HEK293 (cell line): ENCODE data around the gene SZT2.
A peak's percentile ranks its signal among the peaks of the same experiment; 100 is the strongest.

ENCODE experiments used
- CTCF ChIA-PET: fragments of 350-600 bp; formaldehyde crosslinking; extraction: SDS; loops from one replicate; lab custom pipeline; 2021; ENCODE audit warnings: antibody characterized with exemption; lab: Yijun Ruan, JAX
- POLR2A ChIA-PET: fragments of 300-600 bp; formaldehyde crosslinking; extraction: SDS; loops from one replicate; lab custom pipeline; 2020; ENCODE audit warnings: antibody characterized with exemption, inconsistent platforms; lab: Yijun Ruan, JAX
- H3K27ac ChIP-seq: fragments of 200-500 bp; sonication (Bioruptor generic); 2 replicates; pipeline ENCODE4 v1.5.1; 2014; ENCODE audit warnings: low read depth, low read length, control low read depth, inconsistent platforms; ENCODE audit errors: extremely low read depth
- H3K36me3 ChIP-seq, 2 experiments: fragments of 200-500 bp in 1 of 2; sonication (Bioruptor generic) in 1 of 2; 1 replicate in 1 of 2; 2 replicates in 1 of 2; pipeline ENCODE4 v1.5.1; 2014 to 2017; ENCODE audit warnings: inconsistent platforms in 2 of 2, low read length in 2 of 2; ENCODE audit not compliant: control insufficient read depth in 2 of 2, insufficient read depth in 1 of 2
- H3K4me1 ChIP-seq: fragments of 200-500 bp; sonication (Bioruptor generic); 2 replicates; pipeline ENCODE4 v1.5.1; 2014; ENCODE audit warnings: mild to moderate bottlenecking, low read length, inconsistent platforms; ENCODE audit not compliant: control insufficient read depth, insufficient read depth
- H3K4me3 ChIP-seq: 2 replicates; pipeline ENCODE4 v1.5.1; 2011; ENCODE audit warnings: low read depth, mild to moderate bottlenecking, control low read depth, low read length, moderate library complexity
- H3K9me3 ChIP-seq: fragments of 200-500 bp; sonication (Bioruptor generic); 2 replicates; pipeline ENCODE4 v1.5.1; 2014; ENCODE audit warnings: low read depth, low read length, inconsistent platforms; ENCODE audit not compliant: control insufficient read depth, insufficient read depth
- GLI4 ChIP-seq: fragments of 450-650 bp; formaldehyde crosslinking; IDR thresholded peaks from 2 replicates; pipeline ENCODE4 v1.5.1; 2016; ENCODE audit warnings: missing biosample characterization, missing genetic modification characterization
- SALL2 ChIP-seq: fragments of 450-650 bp; formaldehyde crosslinking; IDR thresholded peaks from 2 replicates; pipeline ENCODE4 v1.5.0; 2017; ENCODE audit warnings: missing biosample characterization, mild to moderate bottlenecking, missing genetic modification characterization, borderline replicate concordance
- SP7 ChIP-seq: fragments of 450-650 bp; formaldehyde crosslinking; IDR thresholded peaks from 2 replicates; pipeline ENCODE4 v1.5.1; 2016; ENCODE audit warnings: missing biosample characterization, missing genetic modification characterization
- TRIM28 ChIP-seq: IDR thresholded peaks from 2 replicates; pipeline ENCODE4 v1.6.1; 2011; ENCODE audit warnings: low read length, control low read depth, borderline replicate concordance
- ZBTB1 ChIP-seq: fragments of 450-650 bp; formaldehyde crosslinking; IDR thresholded peaks from 2 replicates; pipeline ENCODE4 v1.5.1; 2016; ENCODE audit warnings: missing biosample characterization, missing genetic modification characterization
- ZBTB8A ChIP-seq: fragments of 450-650 bp; formaldehyde crosslinking; IDR thresholded peaks from 2 replicates; pipeline ENCODE4 v1.5.1; 2016; ENCODE audit warnings: missing biosample characterization, missing genetic modification characterization
- ZNF138 ChIP-seq: fragments of 450-650 bp; formaldehyde crosslinking; IDR thresholded peaks from 2 replicates; pipeline ENCODE4 v1.5.1; 2016; ENCODE audit warnings: missing biosample characterization, missing genetic modification characterization, borderline replicate concordance
- ZNF155 ChIP-seq: fragments of 450-650 bp; formaldehyde crosslinking; IDR thresholded peaks from 2 replicates; pipeline ENCODE4 v1.5.1; 2016; ENCODE audit warnings: missing biosample characterization, missing genetic modification characterization
- ZNF23 ChIP-seq: fragments of 450-650 bp; formaldehyde crosslinking; IDR thresholded peaks from 2 replicates; pipeline ENCODE4 v1.5.1; 2016; ENCODE audit warnings: missing biosample characterization, missing genetic modification characterization, borderline replicate concordance
- ZNF248 ChIP-seq: fragments of 450-650 bp; formaldehyde crosslinking; IDR thresholded peaks from 2 replicates; pipeline ENCODE4 v1.5.1; 2017; ENCODE audit warnings: missing biosample characterization, missing genetic modification characterization
- ZNF266 ChIP-seq: fragments of 450-650 bp; formaldehyde crosslinking; IDR thresholded peaks from 2 replicates; pipeline ENCODE4 v1.5.1; 2016; ENCODE audit warnings: missing biosample characterization, missing genetic modification characterization, low read depth
- ZNF529 ChIP-seq: fragments of 450-650 bp; formaldehyde crosslinking; IDR thresholded peaks from 2 replicates; pipeline ENCODE4 v1.5.1; 2017; ENCODE audit warnings: missing genetic modification characterization, missing biosample characterization; ENCODE audit not compliant: insufficient replicate concordance
- ZNF660 ChIP-seq: fragments of 450-650 bp; IDR thresholded peaks from 2 replicates; pipeline ENCODE4 v1.5.1; 2018; ENCODE audit warnings: missing biosample characterization, mild to moderate bottlenecking, missing genetic modification characterization
- ZNF837 ChIP-seq: fragments of 450-650 bp; formaldehyde crosslinking; IDR thresholded peaks from 2 replicates; pipeline ENCODE4 v1.5.1; 2016; ENCODE audit warnings: missing biosample characterization, missing genetic modification characterization
- ZXDB ChIP-seq: fragments of 450-650 bp; formaldehyde crosslinking; IDR thresholded peaks from 2 replicates; pipeline ENCODE4 v1.5.1; 2016; ENCODE audit warnings: missing biosample characterization, missing genetic modification characterization
- TF ChIP-seq, protein P1 (sequence below): fragments of 450-650 bp; formaldehyde crosslinking; optimal IDR thresholded peaks from 2 replicates; pipeline ENCODE3; 2016; ENCODE audit warnings: missing biosample characterization, mild to moderate bottlenecking, missing genetic modification characterization
- TF ChIP-seq, protein P2 (sequence below): fragments of 450-650 bp; formaldehyde crosslinking; IDR thresholded peaks from 2 replicates; pipeline ENCODE4 v1.5.1; 2016; ENCODE audit warnings: missing biosample characterization, missing genetic modification characterization
- TF ChIP-seq, protein P3 (sequence below): fragments of 450-650 bp; formaldehyde crosslinking; IDR thresholded peaks from 2 replicates; pipeline ENCODE4 v1.5.1; 2016; ENCODE audit warnings: missing biosample characterization, missing genetic modification characterization
- TF ChIP-seq, protein P4 (sequence below): fragments of 450-650 bp; formaldehyde crosslinking; IDR thresholded peaks from 2 replicates; pipeline ENCODE4 v1.5.1; 2016; ENCODE audit warnings: missing biosample characterization, missing genetic modification characterization
- TF ChIP-seq, protein P5 (sequence below): fragments of 450-650 bp; formaldehyde crosslinking; IDR thresholded peaks from 2 replicates; pipeline ENCODE4 v1.5.1; 2016; ENCODE audit warnings: missing biosample characterization, missing genetic modification characterization

SZT2 gene

DNA sequence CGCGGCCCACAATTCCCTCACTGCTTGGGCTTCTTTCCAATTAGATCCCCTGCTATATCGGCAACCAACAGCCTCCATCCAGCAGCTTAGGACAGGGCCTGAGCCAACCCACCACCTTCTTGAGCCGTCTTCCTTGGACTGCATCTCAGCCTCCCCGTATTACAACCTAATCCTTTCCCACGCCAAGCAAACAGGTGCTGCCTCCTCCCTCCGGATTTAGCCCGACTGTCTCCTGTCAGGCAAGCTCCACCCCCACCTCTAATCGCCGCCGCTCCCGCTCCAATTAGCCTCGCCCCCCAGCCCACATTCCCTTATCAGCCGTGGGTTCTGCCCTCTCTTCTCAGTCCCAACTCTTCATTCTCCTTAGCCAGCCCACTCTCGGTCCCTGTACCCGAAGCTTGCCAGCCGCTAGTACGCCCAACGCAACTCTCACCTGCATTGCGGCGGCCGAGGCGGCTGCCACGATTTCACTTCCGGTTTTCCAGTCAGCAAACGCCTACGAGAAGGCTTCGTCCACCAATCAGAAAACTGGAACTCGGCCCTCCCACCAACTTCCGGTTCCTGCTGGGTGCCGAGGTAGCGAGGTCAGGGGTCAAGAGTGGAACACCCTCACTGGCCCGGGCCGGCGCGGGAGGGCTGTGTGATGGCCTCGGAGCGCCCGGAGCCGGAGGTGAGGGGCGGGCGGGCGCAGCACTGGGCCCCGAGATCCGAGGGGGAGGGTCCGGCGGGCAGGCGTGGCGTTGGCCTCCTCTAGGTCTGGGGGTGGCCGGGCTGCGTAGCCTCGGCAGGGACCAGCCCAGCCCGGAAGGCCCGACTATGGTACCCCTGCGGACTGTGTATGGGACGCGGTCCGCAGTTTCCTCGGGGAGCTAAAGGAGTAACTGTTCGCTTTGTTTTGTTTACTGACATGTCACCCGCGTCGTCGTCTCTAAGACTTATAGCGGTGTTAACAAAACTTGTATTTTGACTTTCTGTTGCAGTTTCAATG, at the start of gene SZT2, which contains the start of gene MED8 (continued):
- TF ChIP-seq ZNF660 (no peak), GLI4 (tag by site-specific recombination) (no peak), TRIM28 (no peak), SP7 (tag by site-specific recombination) (peak; percentile 67)
- TF ChIP-seq, protein P1, sequence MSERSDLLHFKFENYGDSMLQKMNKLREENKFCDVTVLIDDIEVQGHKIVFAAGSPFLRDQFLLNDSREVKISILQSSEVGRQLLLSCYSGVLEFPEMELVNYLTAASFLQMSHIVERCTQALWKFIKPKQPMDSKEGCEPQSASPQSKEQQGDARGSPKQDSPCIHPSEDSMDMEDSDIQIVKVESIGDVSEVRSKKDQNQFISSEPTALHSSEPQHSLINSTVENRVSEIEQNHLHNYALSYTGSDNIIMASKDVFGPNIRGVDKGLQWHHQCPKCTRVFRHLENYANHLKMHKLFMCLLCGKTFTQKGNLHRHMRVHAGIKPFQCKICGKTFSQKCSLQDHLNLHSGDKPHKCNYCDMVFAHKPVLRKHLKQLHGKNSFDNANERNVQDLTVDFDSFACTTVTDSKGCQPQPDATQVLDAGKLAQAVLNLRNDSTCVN (tag by site-specific recombination) = peak; percentile 41

DNA sequence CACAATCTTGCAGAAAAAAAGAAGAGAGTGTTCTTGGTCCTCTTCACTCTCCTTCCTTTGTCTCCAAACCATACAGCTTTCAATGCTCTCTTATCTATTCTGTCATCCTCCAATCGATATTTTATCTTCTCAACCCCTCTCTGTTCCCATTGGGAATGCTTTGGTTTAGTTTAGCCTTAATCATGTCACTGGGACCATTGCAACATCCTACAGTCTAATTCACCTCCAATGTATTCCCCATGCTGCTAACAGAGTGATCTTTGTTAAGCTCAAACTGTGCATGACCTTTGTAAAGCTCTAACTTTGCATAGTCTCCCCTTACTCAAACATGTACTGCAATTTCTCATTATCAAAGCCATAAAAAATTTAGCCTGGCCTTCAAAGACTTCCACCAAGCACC, 49.1 kb upstream of the SZT2 start:
- Histone ChIP-seq H3K36me3 (no peaks in the 10 kb centered on the region), H3K4me3 (no peak overlapping the region), H3K4me1 (no peaks in the 10 kb centered on the region), H3K9me3 (no peaks in the 10 kb centered on the region), H3K27ac (no peak overlapping the region)
- POLR2A ChIA-PET = interaction anchor here (1.3 to 2.8 kb wide), 2 partner anchors 8 to 10 kb away, joined by 4 to 11 read pairs; no protein-coding TSS in a partner anchor
- CTCF ChIA-PET = interaction anchor here (0.9 kb wide), 1 partner anchor 18 kb away, joined by 3 read pairs; the partner anchor contains the start of gene CDC20
- TF ChIP-seq ZNF138 (tag by site-specific recombination) (no peak), ZNF155 (no peak), ZNF837 (tag by site-specific recombination) (no peak), ZNF23 (tag by site-specific recombination) (no peak), ZBTB8A (tag by site-specific recombination) (no peak), ZNF529 (tag by site-specific recombination) (no peak), ZNF248 (tag by site-specific recombination) (no peak)
- TF ChIP-seq, protein P2, sequence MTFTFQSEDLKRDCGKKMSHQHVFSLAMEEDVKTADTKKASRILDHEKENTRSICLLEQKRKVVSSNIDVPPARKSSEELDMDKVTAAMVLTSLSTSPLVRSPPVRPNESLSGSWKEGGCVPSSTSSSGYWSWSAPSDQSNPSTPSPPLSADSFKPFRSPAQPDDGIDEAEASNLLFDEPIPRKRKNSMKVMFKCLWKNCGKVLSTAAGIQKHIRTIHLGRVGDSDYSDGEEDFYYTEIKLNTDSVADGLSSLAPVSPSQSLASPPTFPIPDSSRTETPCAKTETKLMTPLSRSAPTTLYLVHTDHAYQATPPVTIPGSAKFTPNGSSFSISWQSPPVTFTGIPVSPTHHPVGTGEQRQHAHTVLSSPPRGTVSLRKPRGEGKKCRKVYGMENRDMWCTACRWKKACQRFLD (tag by site-specific recombination) = no peak
- TF ChIP-seq, protein P3, sequence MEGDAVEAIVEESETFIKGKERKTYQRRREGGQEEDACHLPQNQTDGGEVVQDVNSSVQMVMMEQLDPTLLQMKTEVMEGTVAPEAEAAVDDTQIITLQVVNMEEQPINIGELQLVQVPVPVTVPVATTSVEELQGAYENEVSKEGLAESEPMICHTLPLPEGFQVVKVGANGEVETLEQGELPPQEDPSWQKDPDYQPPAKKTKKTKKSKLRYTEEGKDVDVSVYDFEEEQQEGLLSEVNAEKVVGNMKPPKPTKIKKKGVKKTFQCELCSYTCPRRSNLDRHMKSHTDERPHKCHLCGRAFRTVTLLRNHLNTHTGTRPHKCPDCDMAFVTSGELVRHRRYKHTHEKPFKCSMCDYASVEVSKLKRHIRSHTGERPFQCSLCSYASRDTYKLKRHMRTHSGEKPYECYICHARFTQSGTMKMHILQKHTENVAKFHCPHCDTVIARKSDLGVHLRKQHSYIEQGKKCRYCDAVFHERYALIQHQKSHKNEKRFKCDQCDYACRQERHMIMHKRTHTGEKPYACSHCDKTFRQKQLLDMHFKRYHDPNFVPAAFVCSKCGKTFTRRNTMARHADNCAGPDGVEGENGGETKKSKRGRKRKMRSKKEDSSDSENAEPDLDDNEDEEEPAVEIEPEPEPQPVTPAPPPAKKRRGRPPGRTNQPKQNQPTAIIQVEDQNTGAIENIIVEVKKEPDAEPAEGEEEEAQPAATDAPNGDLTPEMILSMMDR = no peak

DNA sequence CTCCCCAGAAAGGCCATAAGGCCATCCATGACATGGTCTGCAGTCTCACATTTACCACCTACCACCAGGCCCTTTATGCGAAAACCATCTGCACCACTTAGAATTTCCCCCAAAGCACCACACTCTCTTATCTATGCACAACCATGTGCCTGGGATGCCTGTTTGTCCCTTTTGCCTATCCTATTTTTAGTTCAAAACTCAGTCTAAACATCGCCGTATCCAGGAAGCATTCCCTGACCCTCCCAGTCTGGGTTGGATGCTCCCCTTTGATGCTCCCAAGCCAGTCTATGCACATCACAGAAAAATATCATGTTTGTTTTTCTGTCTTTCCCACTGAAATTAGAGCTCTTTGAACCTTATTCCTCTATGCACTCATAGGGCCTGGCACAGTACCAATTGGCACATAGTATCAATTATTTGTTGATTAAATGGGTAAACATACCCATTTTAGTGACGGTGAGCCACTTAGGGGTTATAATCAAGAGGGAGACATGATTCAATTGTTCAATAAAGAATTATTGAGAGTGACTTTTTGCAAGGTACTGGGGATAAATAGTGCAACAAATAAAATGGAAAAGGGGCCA, 45.3 kb upstream of the SZT2 start:
- Histone ChIP-seq H3K4me1 (no peaks in the 10 kb centered on the region), H3K36me3 (no peaks in the 10 kb centered on the region), H3K9me3 (no peaks in the 10 kb centered on the region), H3K27ac (no peak overlapping the region), H3K4me3 (no peak overlapping the region)
- ChIA-PET CTCF (interaction anchor here (0.7 kb wide), 1 partner anchor 15 kb away, joined by 3 read pairs; no protein-coding TSS in a partner anchor), POLR2A (no interaction called here)
- TF ChIP-seq ZBTB1 (tag by site-specific recombination) = no peak
- TF ChIP-seq, protein P1 (tag by site-specific recombination) = no peak
- TF ChIP-seq ZXDB (tag by site-specific recombination) = no peak
- TF ChIP-seq, protein P4, sequence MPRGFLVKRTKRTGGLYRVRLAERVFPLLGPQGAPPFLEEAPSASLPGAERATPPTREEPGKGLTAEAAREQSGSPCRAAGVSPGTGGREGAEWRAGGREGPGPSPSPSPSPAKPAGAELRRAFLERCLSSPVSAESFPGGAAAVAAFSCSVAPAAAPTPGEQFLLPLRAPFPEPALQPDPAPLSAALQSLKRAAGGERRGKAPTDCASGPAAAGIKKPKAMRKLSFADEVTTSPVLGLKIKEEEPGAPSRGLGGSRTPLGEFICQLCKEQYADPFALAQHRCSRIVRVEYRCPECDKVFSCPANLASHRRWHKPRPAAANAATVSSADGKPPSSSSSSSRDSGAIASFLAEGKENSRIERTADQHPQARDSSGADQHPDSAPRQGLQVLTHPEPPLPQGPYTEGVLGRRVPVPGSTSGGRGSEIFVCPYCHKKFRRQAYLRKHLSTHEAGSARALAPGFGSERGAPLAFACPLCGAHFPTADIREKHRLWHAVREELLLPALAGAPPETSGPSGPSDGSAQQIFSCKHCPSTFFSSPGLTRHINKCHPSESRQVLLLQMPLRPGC (tag by site-specific recombination) = no peak
- TF ChIP-seq, protein P5, sequence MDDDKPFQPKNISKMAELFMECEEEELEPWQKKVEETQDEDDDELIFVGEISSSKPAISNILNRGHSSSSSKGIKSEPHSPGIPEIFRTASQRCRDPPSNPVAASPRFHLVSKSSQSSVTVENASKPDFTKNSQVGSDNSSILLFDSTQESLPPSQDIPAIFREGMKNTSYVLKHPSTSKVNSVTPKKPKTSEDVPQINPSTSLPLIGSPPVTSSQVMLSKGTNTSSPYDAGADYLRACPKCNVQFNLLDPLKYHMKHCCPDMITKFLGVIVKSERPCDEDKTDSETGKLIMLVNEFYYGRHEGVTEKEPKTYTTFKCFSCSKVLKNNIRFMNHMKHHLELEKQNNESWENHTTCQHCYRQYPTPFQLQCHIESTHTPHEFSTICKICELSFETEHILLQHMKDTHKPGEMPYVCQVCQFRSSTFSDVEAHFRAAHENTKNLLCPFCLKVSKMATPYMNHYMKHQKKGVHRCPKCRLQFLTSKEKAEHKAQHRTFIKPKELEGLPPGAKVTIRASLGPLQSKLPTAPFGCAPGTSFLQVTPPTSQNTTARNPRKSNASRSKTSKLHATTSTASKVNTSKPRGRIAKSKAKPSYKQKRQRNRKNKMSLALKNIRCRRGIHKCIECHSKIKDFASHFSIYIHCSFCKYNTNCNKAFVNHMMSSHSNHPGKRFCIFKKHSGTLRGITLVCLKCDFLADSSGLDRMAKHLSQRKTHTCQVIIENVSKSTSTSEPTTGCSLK (tag by site-specific recombination) = no peak
- TF ChIP-seq ZNF266 (tag by site-specific recombination) = no peak
- TF ChIP-seq SALL2 = no peak
